ENCODE measurements around the gene PIK3C2A. TPM values are rescaled to one million over a fixed set of nuclear protein-coding genes. Genes with fewer than 3 reads are reported as not detected.

PIK3C2A gene
- total RNA-seq, 1 donor from 2014 or later = 56.3 TPM

GRCh38 chr11:17163736-17164135, 44.0 kb downstream of the PIK3C2A start:
- DNase-seq (ENCODE audit: extremely low read depth, low read depth, low spot score) = no peak

- no peak for DNase-seq (ENCODE audit: extremely low read depth, low read depth, low spot score)
Measured at GRCh38 chr11:17163291-17163690, 44.5 kb downstream of the PIK3C2A start.

GRCh38 chr11:17162376-17162775, 45.4 kb downstream of the PIK3C2A start:
- no peak for DNase-seq (ENCODE audit: extremely low read depth, low read depth, low spot score)

DNA sequence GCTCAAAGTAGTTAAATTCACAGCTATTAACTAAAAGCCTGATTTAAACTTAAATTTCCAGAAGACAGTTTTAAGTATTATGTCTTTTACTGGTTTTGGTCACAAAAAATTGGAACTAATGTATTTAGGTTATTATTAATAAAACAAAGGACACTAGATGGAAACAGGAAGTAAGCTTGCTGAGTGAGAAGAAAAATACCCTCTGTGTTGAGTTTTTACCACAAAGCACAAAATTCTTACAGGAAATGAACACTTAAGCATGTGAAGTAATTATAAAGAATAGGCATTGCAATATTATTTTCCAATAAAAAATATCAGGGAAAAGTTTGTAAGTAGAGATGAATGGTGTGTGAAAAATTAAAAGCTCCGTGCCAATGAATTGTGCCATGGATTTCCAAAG, 46.3 kb downstream of the PIK3C2A start:
- DNase-seq (ENCODE audit: extremely low read depth, low read depth, low spot score) = no peak

DNA sequence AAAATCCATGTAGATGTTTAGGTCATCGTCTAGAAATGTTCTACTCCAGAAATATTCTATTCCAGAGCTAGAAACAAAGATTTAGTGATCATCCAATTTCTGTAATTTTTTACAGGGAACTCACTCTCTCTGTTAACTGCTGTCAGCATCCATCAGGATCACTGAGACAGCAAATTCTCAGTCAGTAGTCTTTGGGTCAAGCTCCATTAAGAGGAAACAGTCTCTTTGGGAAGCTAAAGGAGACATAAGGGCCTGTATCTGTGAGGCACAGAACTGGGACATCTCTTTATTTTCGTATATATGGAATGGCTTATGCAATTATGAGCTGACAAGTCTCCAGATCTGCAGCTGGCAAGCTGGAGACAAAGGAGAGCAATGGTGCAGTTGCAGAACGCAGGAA, 48.3 kb downstream of the PIK3C2A start:
- no peak for DNase-seq (ENCODE audit: extremely low read depth, low read depth, low spot score)

Other genes starting within 250 kb of the PIK3C2A start
- 0.18 and 0.39 TPM in 2 replicates for gene PLEKHA7, start 193.6 kb downstream of the PIK3C2A start, total RNA-seq
- gene RPS13, start 130.3 kb downstream of the PIK3C2A start, total RNA-seq = 955 and 1,483 TPM in 2 replicates
- gene NUCB2, start 68.8 kb upstream of the PIK3C2A start, total RNA-seq = 59.2 and 61.7 TPM in 2 replicates
- 5.5 and 5.6 TPM in 2 replicates for gene NCR3LG1, start 143.8 kb upstream of the PIK3C2A start, total RNA-seq
- gene KCNJ11, start 180.7 kb upstream of the PIK3C2A start, total RNA-seq = 1.0 TPM in 1 of 2 replicates, not detected in the other

Measured in glomerular endothelial cell (primary cell).